ENCODE data around the gene IFNA1. TPM values are rescaled to one million over a fixed set of nuclear protein-coding genes. Genes with fewer than 3 reads are reported as not detected.

Gene IFNA1
- polyA plus RNA-seq, 1 donor from 2014 or later: not detected

- no peak overlapping the region for H3K9ac ChIP-seq (ENCODE audit: low read length)
- H3K9me2 ChIP-seq (ENCODE audit: insufficient read depth, low read length): no peaks in the 10 kb centered on the region
- H3K27me3 ChIP-seq (ENCODE audit: insufficient read depth, low read depth, low read length): no peaks in the 10 kb centered on the region
- no peaks in the 10 kb centered on the region for H3K36me3 ChIP-seq (ENCODE audit: insufficient read depth, low read length)
- H3K4me2 ChIP-seq (ENCODE audit: low read length): no peak overlapping the region
- H3K4me3 ChIP-seq (ENCODE audit: low read length): no peak overlapping the region
- no peaks in the 10 kb centered on the region for H3K79me2 ChIP-seq (replicated peaks; ENCODE audit: insufficient read depth, low read length)
- no peaks in the 10 kb centered on the region for H3K9me3 ChIP-seq (ENCODE audit: low read length)
- no peaks in the 10 kb centered on the region for H4K20me1 ChIP-seq (ENCODE audit: insufficient read depth)
- no peak overlapping the region for H2AFZ ChIP-seq (ENCODE audit: low read depth, low read length)
- no peak for TF ChIP-seq POLR2AphosphoS5 (IDR thresholded peaks at IDR 0.05)
- TF ChIP-seq REST (IDR thresholded peaks at IDR 0.05; ENCODE audit: borderline replicate concordance): no peak
- TF ChIP-seq CTCF (IDR thresholded peaks at IDR 0.05; ENCODE audit: poor library complexity, severe bottlenecking): no peak
- TF ChIP-seq MXI1 (conservative IDR thresholded peaks at IDR 0.05; ENCODE audit: poor library complexity, severe bottlenecking): no peak
- no peak for TF ChIP-seq SMC3 (conservative IDR thresholded peaks at IDR 0.05; ENCODE audit: poor library complexity)
- TF ChIP-seq EP300 (conservative IDR thresholded peaks at IDR 0.05; ENCODE audit: poor library complexity, severe bottlenecking): no peak
- no peak for TF ChIP-seq RAD21 (conservative IDR thresholded peaks at IDR 0.05)
- no peak for TF ChIP-seq EZH2 (IDR thresholded peaks at IDR 0.05; ENCODE audit: borderline replicate concordance, insufficient read depth, low read length, poor library complexity, severe bottlenecking)
- no peak for TF ChIP-seq TAF1 (IDR thresholded peaks at IDR 0.05; ENCODE audit: low read depth)
- no peak overlapping the region for H3K27ac ChIP-seq (ENCODE audit: low read length)
- no peaks in the 10 kb centered on the region for H3F3A ChIP-seq (ENCODE audit: insufficient read depth, low read length, poor library complexity, severe bottlenecking)
Measured at GRCh38 chr9:21473236-21473635, 33.0 kb downstream of the IFNA1 start.

GRCh38 chr9:21477466-21477865 lies 37.2 kb downstream of the IFNA1 start:
- Histone ChIP-seq H3K27ac (ENCODE audit: low read length) (no peak overlapping the region), H3K9ac (ENCODE audit: low read length) (no peak overlapping the region), H3K4me2 (ENCODE audit: low read length) (no peak overlapping the region), H3F3A (ENCODE audit: insufficient read depth, low read length, poor library complexity, severe bottlenecking) (no peaks in the 10 kb centered on the region), H3K9me2 (ENCODE audit: insufficient read depth, low read length) (no peaks in the 10 kb centered on the region), H3K9me3 (ENCODE audit: low read length) (no peaks in the 10 kb centered on the region), H3K4me3 (ENCODE audit: low read length) (no peak overlapping the region), H3K27me3 (ENCODE audit: insufficient read depth, low read depth, low read length) (no peaks in the 10 kb centered on the region), H3K36me3 (ENCODE audit: insufficient read depth, low read length) (no peaks in the 10 kb centered on the region), H3K79me2 (replicated peaks; ENCODE audit: insufficient read depth, low read length) (no peaks in the 10 kb centered on the region), H2AFZ (ENCODE audit: low read depth, low read length) (no peak overlapping the region), H4K20me1 (ENCODE audit: insufficient read depth) (no peaks in the 10 kb centered on the region)
- no peak for TF ChIP-seq POLR2AphosphoS5 (IDR thresholded peaks at IDR 0.05)
- no peak for TF ChIP-seq MXI1 (conservative IDR thresholded peaks at IDR 0.05; ENCODE audit: poor library complexity, severe bottlenecking)
- TF ChIP-seq TAF1 (IDR thresholded peaks at IDR 0.05; ENCODE audit: low read depth): no peak
- no peak for TF ChIP-seq CTCF (IDR thresholded peaks at IDR 0.05; ENCODE audit: poor library complexity, severe bottlenecking)
- no peak for TF ChIP-seq EP300 (conservative IDR thresholded peaks at IDR 0.05; ENCODE audit: poor library complexity, severe bottlenecking)
- TF ChIP-seq RAD21 (conservative IDR thresholded peaks at IDR 0.05): no peak
- no peak for TF ChIP-seq EZH2 (IDR thresholded peaks at IDR 0.05; ENCODE audit: borderline replicate concordance, insufficient read depth, low read length, poor library complexity, severe bottlenecking)
- TF ChIP-seq SMC3 (conservative IDR thresholded peaks at IDR 0.05; ENCODE audit: poor library complexity): no peak
- no peak for TF ChIP-seq REST (IDR thresholded peaks at IDR 0.05; ENCODE audit: borderline replicate concordance)

Measured in neural cell (in vitro differentiated cells).